Stimulated activated CD4-positive, alpha-beta T cell treated with anti-CD3 and anti-CD28 coated beads, Interleukin-15, amount 100 ng/mL, for 1 hour (primary cell): Measurements from ENCODE around the gene EFCAB8.
A peak's percentile ranks its signal among the peaks of the same experiment; 100 is the strongest.
"Not testable (repeated sequence)": the region's sequence is repeated elsewhere in the genome, so short reads cannot be mapped to it uniquely, and the experiment has no call there.

Experiments used
- DNase-seq, 2 donors: peaks; one replicate each; pipeline ENCODE4 v3.0.0-alpha.2; 2020; ENCODE audit warnings: low read depth in 1 of 2, low spot score in 1 of 2

The EFCAB8 gene

DNA sequence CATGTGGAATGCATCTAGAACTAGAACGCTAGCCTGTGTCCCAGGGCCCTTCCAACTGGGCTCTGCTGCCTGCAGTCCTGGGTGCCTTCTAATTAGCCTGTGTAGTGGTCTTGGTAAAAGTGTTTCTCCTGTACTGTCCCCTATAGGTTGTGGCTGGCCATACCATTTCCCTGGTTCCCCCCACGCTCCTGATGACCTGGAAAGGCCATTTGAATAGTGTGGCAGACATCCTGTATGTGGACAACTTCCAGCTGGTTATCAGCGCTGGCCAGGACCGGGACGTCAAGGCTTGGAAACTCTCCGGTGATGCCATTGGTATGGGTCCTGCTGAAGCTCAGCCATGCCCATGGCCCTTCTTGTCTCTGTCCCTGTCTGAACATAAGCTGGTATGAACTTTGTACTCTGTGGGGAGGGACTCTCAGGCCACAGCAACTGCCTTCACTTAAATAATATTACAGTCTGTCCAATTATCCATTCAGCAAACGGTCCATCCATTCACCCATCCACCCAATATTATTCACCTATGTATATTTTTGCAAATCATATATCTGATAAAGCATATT lies 84.8 kb downstream of the EFCAB8 start:
- no peak for DNase-seq

DNA sequence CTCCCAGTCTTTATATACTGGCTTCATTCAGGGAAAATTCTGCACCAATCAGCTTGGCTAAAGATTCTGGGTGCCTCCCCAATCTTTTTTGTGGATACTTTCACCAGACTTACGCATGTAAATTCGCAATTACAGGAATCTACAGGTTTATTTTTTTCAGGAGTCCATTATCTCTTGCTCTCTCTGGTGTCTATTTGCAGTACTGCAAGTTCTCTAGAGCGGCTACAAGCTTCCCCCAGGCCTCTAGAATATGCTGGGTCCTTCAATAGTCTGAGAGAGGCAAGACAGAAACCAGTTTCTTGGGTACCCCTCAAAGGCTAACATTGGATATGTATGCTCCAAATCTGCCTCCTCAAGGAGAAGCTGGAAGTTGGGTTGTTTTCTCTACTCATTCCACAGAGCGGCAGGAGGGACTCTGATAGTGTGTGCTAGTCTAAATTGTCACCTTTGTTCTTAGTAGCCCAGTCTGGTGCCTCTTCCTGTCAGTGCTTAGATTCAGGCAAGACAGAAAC lies 87.0 kb downstream of the EFCAB8 start:
- no peak for DNase-seq

DNA sequence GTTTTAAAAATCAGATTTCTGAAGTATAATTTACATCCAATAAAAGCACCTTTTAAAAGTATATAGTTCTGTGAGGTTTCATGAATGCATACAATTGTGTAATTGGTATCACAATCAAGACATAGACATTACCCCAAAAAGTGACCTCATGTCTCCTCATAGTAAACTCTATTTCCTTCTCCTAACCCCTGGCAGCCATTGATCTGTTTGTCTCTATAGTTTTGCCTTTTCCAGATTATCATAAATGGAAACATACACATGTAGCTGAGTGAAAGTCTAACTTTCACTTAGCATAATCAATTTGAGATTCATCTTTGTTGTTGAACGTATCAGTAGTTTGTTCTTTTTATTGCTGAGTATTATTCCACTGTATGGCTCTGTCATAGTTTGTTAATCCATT lies 87.9 kb downstream of the EFCAB8 start:
- DNase-seq = no peak

DNA sequence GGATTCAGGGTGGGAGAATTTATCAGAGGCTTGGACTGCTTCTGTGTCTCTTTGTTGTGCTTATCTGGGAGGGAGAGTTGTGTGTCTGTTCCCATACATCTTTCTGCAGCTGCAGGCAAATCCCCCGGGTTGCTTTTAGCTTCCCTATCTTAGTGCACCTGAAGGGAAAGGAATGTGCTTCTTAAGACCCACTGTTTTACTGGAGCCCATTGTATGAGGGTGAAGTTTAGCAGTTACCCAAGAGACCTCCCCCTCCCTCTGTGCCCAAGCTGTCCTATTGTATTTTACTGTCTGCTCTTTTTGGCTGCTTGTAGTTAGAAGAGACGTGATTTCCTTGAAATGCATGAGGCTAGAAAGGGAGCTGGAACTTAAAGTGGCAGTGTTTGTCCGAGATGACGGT lies 91.8 kb downstream of the EFCAB8 start:
- DNase-seq = not testable (repeated sequence)

DNA sequence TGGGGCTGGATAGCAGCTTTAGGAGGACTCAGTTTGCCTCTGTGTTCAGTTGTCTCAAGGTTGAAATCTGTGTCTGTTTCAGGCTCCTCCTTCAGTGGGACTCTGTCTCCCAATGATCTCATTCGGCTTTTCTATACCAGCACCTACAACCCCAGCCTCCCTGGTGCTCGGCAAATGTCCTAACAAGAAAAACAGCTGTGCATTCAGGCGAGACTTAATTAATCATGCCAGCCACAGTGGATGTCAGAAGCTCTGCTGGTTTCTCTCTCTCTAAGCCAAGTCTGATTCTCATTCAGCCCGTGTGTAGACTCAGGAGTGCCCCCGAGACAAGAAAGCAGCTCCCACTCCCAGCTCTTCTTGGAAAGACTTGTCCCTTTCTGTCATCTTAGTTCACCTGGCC lies 98.7 kb downstream of the EFCAB8 start:
- no peak for DNase-seq

DNA sequence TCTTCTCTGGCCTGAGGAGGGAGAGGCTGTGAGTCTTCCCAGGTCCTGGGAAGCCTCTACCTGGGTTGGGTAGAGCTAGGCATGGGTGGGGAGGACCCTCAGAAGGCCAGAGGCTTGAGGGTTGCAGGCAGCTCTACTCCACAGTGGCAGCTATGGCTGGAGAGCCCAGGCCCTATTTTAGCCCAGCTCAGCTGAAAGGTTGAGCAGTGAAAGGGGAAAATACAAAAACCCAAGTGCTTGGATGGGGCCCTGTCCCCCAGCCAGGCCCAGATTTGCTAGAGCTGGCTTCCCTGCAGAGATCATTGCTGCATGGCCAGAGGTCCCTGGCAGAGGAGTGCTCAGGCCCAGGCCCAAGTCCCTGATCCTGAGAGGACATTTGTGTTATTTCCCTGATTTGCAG lies 99.9 kb downstream of the EFCAB8 start:
- DNase-seq = no peak

DNA sequence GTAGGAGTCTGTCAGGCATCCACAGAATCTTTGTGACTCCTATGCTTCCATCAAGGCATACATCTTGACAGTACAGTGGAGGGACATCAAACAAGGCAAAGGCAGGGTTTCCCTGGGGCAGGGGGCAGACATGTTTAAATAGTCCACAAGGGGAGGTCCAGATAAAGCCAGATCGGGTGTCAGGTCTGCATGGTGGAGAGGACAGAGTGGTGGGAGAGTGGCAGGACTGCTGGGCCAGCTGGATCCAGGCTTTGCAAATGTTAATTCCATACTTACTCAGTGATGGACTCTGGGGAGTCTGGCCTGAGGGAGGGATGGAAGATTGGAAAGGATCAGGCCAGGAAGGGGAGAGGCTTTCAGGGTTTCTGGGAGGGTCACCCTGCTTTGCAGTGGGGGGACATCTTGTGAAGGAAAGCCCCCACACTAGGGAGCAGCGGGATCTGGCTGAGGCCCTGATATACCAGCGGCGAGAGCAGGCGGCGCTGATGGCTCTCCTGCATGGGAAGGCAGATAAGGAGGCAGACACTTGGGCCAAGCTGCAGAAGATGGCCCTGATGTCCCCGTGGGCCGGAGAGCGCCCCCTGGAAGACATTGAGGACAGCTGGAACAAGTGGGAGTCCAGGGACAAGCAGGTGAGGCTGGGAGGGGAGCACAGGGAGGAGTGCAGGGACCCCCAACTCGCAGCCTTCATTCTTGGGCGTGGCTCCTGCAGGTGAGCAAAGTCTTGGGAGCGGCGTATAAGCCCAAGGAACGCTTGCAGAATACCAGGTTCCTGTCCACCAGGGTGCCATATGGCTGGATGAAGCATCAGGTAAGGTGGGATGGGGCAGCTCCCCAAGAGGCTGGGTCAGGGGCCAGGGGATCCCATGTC lies 100.9 kb downstream of the EFCAB8 start:
- DNase-seq = no peak

DNA sequence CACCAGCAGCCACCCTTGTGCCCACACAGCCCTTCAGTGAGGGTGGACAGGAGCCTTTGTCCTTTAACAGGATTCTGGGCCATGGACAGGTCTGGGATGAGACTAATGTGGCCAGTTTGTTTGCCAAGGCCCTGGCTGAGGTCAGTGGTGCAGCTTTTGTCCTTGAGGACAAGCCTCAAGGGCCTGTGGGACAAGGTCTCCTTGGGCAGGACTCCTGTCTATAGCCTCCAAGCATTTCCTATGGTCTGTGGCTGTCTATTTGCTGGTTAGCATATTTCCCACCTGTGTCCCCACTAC lies 101.4 kb downstream of the EFCAB8 start:
- DNase-seq = no peak

DNA sequence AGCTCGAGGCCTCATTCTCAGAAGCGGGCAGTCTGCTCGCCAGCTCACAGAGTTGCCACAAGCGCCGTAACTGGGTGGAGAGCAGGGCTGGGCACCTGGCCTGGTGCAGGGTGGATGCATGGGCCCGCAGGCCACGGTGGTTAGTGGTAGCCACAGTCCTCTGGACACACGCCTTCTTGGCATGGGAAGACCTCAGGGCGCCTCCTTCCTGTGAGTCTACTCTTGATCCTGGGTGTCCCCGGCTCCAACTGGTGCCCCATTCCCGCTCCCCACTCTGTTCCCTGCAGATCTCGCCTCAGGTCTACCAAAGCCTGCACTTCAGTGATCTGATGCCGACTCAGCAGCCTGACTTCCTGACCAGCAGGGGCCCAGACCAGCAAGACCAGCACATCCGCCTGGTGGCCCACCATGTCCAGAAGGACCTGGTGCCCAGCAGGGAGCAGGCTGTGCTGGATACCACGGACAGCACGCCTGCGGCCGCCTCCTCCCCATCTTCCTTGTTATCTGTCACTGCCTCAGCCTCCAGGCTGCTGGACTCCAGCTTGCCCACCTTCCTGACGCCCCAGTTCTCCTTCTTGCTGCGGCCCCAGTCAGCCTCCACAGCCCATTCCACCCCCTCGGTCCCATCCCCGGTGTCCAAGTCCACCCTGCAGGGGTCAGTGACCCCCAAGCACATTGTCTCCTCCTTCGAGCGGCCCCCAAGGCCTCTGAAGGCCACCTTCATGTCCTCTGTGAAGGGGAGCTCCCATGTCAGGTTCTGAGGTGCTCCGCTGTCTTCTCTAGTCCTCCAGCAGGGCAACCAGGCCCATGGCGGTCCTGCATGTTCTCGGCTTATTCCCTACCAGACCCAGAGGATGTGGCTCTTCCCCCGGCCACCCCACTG lies 102.4 kb downstream of the EFCAB8 start:
- DNase-seq = no peak

DNA sequence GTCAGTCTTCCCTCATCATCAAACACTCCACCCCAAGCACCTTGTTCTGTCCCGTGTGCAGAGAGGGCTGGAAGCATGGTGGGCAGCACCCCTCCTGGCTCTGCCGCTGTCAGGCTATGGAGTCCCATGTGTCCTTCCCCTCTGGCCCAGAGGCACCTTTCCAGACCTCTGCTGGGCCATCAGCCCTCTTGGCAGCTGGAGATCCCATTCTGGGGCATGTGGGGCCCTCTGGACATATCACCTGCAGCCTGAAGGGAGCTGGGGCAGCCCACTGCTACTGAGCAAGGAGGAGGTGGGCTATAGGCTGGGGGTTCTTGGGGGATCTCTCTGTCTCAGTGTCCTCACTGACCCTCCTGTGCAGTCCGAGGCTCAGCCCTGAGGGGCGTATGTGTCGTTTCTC lies 103.3 kb downstream of the EFCAB8 start:
- no peak for DNase-seq

DNA sequence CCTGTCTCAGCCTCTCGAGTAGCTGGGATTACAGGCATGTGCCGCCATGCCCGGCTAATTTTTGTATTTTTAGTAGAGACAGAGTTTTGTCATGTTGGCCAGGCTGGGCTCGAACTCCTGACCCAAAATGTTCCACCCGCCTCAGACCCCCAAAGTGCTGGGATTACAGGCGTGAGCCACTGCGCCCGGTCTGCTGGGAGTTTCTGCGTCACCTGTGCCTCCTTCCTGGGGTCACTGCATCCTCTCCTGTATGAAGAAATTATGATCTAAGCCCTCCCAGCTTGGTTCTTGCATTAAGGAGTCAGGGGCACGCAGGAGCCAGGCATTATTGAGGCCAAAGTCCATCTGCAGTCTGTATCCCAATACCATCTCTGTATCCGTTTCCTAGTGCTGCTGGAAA lies 103.9 kb downstream of the EFCAB8 start:
- DNase-seq = not testable (repeated sequence)

DNA sequence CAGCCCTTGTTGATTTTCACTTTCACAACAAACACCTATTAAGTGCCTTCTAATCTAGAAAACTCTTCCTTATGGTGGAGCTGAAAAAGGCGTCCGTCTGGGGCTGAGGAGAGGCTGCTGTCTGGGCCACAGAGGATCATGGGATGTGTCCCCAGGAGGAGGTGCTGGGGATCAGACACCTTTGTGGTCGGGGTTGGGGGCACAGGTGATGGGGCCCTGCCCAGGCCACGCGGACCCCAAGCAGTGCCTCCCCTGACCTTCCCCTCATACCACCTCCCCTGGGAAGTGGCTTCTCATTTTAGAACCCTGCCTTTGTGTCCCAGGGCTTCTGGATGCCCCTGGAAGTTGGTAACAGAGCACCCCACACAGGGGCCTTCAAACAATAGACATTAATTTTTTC lies 104.5 kb downstream of the EFCAB8 start:
- DNase-seq = no peak

DNA sequence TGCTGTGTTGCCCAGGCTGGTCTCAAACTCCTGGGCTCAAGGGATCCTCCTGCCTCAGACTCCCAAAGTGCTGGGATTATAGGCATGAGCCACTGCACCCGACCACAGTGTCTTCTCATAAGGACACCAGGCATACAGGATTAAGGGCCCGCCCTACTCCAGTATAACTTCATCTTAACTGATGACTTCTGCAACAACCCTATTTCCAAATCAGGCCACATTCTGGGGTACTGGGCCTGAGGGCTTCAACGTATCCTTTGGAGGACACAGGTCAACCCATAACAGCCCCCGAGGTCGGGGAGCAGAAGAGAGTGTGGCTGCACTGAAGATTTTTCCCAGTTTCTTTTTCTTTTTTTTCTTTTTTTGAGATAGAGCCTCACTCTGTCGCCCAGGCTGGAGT lies 105.9 kb downstream of the EFCAB8 start:
- no peak for DNase-seq

DNA sequence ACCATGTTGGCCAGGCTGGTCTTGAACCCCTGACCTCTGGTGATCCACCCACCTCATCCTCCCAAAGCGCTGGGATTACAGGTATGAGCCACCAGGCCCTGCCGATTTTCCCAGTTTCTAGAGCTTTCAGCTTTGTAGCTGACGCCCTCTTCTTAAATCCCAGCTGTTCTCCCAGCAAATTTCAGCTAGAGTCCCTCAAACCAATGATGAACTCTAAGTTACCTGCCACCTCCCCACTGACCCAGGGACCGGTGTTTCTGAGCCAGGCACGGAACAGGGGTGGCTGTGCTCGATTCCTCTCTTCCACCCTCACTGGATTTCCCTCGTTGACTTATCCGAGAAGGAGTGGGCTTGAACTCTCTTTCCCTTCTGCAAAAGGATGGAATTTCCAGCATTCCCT lies 106.4 kb downstream of the EFCAB8 start:
- no peak for DNase-seq

DNA sequence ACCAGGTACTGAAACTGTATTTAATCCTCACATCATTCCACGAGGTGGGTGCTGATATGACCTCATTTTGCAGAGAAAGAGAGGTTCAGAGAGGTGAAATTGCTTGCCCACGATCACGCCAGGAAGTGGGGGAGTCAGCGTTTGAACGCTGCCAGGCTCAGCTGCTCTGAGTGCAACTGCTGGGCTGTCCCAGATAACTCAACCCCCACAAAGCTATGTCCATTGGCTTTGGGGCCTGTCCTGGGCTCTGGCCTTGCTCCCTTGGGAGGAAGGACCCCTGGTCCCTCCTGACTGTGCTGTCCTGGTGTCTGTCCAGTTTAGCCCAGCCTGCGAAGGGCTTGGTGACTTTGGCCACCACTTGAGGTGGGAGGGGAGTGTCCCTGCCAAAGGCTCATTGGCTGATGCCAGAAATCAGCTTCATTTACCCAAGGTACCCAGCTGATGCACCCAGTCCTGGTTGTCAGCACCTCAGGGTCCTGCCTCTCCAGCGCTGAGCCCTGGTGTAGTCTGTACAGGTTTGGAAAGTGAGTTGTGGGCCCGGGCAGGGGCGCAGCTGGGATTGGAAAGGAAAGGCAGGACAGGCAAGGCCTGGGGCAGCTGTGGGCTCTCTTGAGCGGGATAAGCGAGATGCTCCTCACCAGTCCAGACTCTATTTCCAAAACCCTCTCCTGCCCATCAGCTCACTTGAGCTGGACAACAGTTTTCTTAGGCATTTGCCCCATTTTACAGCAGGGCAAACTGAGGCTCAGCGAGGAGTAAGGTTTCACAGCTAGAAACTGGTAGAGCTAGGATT lies 107.1 kb downstream of the EFCAB8 start:
- DNase-seq = peak in 1 of 2 donors; percentile 16

DNA sequence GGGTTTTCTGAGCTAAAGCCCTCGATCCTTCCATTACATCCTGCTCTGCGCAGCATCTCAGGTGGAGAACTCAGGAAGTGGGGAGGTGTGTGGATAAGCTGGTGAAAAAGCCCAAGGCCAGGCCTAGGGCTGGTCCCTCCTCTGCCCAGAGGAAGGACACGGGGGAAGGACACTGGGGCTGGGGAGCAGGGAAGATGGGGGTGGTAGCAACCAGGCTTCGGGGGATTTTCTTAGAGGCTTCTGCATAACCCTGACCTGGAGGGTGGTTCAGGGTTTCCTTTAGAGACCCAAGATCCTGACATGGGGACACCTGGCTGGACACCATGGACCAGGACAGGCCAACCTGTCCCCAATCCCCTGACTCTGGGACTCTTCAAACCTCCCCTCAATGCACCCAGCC lies 107.7 kb downstream of the EFCAB8 start:
- DNase-seq = no peak

DNA sequence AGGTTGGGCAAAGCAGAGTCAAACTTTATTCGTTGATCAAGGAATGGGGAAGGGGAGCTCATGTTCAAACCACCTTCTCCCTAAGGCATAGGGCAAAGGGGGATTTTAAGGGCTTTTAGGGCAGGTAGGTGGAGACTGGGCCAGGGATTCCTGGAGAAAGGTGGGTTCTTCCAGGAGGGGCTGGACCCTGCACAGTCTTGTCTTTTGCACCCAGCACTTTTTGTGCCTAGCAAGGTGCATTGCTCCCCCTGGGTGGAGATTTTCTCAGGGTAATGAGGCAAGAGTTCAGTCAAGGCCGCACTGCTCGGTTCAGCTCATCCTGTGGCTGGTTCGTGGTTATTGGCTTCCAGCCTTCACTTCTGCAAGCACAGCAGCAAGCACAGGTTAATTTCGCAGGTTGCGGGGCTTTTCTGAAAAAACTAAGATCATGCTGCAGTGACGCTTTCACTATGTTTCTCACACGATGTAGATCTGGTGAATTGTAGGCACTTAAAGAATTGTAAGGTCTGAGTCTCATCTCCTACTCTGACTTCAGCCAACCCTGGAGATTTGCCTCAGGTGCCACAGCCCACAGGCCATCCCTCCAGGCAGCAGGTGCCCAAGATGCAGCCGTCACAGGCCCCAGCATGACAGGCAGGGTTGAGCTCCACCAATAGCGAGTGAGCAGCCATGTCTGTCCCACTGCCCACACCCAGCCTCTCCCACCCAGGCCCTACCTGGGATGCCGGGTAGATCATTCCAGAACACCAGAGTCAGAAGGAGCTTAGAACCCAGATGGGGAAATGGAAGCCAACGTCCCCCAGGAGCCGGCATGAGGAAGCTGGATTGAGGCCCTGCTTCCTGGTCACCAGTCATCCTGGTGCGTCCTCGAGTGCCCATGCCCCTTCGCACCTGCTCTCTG lies 108.4 kb downstream of the EFCAB8 start:
- DNase-seq = peak in 1 of 2 donors; percentile 18

DNA sequence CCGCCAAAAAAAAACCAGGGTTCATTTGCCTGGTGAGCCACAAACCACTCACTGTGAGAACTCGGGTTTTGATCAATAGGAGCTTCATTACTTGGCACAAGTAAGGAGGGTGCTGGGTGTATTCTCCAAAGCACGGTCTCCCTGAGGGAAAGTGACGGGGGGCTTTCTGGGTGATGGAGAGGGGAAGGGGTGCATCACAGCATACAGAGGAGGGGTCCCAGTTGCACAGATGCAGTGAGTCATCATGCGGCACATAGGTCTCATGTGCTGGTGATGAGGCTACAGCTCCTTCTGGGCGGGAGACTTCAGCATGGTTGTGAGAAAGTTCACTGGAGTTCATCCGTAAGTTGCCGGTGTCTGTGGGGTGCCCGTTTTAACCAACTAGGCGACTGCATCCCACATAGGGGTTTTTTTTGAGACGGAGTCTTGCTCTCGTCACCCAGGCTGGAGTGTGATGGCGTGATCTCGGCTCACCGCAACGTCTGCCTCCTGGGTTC lies 109.3 kb downstream of the EFCAB8 start:
- peak in 1 of 2 donors; percentile 19 for DNase-seq

DNA sequence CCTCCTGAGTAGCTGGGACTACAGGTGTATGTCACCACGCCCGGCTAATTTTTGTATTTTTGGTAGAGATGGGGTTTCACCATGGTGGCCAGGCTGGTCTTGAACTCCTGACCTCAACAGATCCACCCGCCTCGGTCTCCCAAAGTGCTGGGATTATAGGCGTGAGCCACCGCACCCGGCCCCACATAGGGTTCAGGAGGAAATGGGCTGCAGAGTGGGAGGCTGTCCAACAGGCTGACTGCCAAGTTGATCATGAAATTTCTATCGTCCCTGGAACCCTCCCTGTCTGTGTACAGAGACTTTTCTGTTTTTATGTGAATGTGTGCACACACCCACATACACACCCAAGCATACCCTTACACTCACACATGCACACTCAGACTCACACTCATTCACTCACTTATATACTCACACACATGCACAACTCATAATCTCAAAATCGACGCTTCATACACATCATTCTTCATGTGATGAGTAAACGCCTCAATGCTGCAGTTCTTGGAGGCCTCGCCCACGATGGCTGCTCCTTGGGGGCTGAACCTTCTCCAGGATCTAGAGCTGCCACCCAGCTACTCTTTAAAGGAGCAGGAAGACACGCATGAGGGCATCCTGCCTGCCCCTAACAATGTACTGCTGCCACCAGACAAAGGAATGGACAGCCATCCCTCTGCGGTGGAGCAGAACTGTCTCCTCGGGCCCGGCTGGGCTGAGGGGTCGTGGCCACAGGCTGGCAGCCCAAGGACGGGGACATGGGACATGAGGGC lies 109.9 kb downstream of the EFCAB8 start:
- DNase-seq = peak in 1 of 2 donors; percentile 25
